Measurements from ENCODE around the gene IKZF2.

IKZF2 gene

GRCh38 chr2:213084261-213084660 is 67.2 kb downstream of the IKZF2 start:
- in situ Hi-C loops (cut with HindIII; ENCODE audit: low sequenced_read_pairs) = no loop called here
- no peak for TF ChIP-seq CTCF (IDR thresholded peaks at IDR 0.05; ENCODE audit: low read depth, low read length)
- no peak overlapping the region for H3K4me3 ChIP-seq (ENCODE audit: low read depth, low read length)
- no peak for DNase-seq (ENCODE audit: low read depth, low spot score)

GRCh38 chr2:213080969-213081617 is 70.3 kb downstream of the IKZF2 start:
- no peak for TF ChIP-seq CTCF (IDR thresholded peaks at IDR 0.05; ENCODE audit: low read depth, low read length)
- in situ Hi-C loops (cut with HindIII; ENCODE audit: low sequenced_read_pairs) = no loop called here
- DNase-seq (ENCODE audit: low read depth, low spot score) = no peak
- no peak overlapping the region for H3K4me3 ChIP-seq (ENCODE audit: low read depth, low read length)

- H3K4me3 ChIP-seq (ENCODE audit: low read depth, low read length) = no peak overlapping the region
- DNase-seq (ENCODE audit: low read depth, low spot score) = no peak
- TF ChIP-seq CTCF (IDR thresholded peaks at IDR 0.05; ENCODE audit: low read depth, low read length) = no peak
- in situ Hi-C loops (cut with HindIII; ENCODE audit: low sequenced_read_pairs) = no loop called here
Observed at GRCh38 chr2:213079756-213080155, 71.7 kb downstream of the IKZF2 start.

GRCh38 chr2:213078686-213079085 is 72.7 kb downstream of the IKZF2 start:
- TF ChIP-seq CTCF (IDR thresholded peaks at IDR 0.05; ENCODE audit: low read depth, low read length) = no peak
- no peak for DNase-seq (ENCODE audit: low read depth, low spot score)

DNA sequence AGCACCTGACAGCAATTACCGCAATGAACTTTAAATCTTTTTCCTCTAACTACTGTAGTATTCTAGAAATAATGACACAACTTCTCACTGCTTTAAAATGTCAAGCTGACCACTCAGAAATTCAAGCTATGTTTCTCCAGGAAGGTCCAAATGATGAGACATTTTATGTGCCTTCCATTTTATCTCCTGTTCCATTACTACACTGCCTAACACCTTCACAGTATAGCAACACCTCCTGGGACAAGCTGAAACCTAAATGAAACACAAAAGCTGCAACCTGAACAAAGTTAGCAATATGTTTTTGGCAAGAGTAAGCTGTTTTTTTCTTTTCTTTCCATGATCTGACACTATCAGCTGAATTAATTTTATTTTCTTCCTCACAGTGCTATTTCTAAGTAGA is 81.9 kb downstream of the IKZF2 start:
- H3K4me3 ChIP-seq (ENCODE audit: low read depth, low read length) = no peak overlapping the region
- DNase-seq (ENCODE audit: low read depth, low spot score) = no peak
- TF ChIP-seq CTCF (IDR thresholded peaks at IDR 0.05; ENCODE audit: low read depth, low read length) = no peak
- in situ Hi-C loops (cut with HindIII; ENCODE audit: low sequenced_read_pairs) = no loop called here

More at GRCh38 chr2:213078686-213079085, 72.7 kb downstream of the IKZF2 start:
- H3K4me3 ChIP-seq (ENCODE audit: low read depth, low read length) = no peak overlapping the region
- in situ Hi-C loops (cut with HindIII; ENCODE audit: low sequenced_read_pairs) = no loop called here

DNA sequence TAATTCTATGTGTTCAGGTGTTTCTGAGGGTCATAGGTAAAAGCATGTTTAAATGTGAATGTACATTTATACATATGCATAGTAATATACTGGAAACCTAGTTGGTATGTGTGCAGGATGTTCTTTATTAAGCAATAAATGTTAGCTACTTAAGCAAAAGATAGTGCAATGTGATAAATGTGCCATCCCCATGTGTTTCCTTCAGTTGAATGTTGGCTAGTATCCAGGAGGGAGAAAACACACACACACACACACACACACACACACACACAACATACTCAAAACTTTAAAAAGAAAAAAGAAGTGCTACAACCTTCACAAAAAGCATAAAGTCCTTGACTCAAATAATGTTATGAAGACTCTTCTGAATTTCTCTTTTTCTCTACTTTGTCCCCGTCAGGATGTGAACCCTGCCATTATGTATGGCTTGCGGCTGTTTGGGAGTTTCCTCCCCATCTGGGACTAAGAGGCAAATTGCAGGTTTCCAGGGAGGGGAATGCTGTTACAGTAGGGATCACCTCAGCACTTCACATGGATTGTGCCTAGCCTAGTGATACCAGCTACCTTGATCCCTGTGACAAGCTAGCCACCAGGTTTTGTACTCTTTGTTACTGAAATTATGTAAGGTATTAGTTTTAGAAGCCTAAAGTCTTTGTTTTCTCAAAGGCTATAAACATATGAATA is 82.6 kb downstream of the IKZF2 start:
- H3K4me3 ChIP-seq (ENCODE audit: low read depth, low read length) = no peak overlapping the region
- DNase-seq (ENCODE audit: low read depth, low spot score) = no peak

More for the DNA sequence above, 82.6 kb downstream of the IKZF2 start:
- no peak for TF ChIP-seq CTCF (IDR thresholded peaks at IDR 0.05; ENCODE audit: low read depth, low read length)
- in situ Hi-C loops (cut with HindIII; ENCODE audit: low sequenced_read_pairs) = no loop called here

Data from astrocyte of the spinal cord (primary cell).